ENCODE data around the gene CAB39L.

DNA sequence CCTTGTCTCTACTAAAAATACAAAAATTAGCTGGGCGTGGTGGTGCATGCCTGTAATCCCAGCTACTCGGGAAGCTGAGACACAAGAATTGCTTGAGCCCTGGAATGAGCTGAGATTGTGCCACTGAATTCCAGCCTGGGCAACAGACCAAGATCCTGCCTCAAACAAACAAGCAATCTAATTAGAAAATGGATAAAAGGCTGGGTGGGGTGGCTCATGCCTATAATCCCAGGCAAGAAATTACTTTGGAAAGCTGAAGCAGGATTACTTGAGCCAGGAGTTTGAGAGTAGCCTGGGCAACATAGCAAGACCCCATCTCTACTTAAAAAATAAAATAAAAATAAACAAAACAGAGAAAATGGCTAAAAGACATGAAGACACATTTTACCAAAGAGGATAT is 77.0 kb downstream of the CAB39L start:
- TF ChIP-seq POLR2A (IDR thresholded peaks at IDR 0.05; ENCODE audit: low read depth, low read length) = no peak
- no peak for TF ChIP-seq POLR2AphosphoS5 (IDR thresholded peaks at IDR 0.05; ENCODE audit: low read depth, low read length)
- no peak for TF ChIP-seq SPI1 (IDR thresholded peaks at IDR 0.05; ENCODE audit: low read depth, low read length)
- TF ChIP-seq TAF1 (IDR thresholded peaks at IDR 0.05; ENCODE audit: low read depth, low read length) = no peak
- TF ChIP-seq PAX5 (IDR thresholded peaks at IDR 0.05; ENCODE audit: insufficient read depth, low read length, severe bottlenecking) = no peak
- no peak for TF ChIP-seq POU2F2 (IDR thresholded peaks at IDR 0.05; ENCODE audit: low read depth, low read length)
